Upper lobe of left lung (tissue), 4 donors: ENCODE results near the gene SDHA.
"Not testable (repeated sequence)": the region's sequence is repeated elsewhere in the genome, so short reads cannot be mapped to it uniquely, and the experiment has no call there.

Experiments used
- EP300 ChIP-seq, 4 donors: sonication (generic); formaldehyde crosslinking; IDR thresholded peaks; one replicate each; pipeline ENCODE4 v1.5.1; 2017; ENCODE audit warnings: antibody characterized with exemption in 4 of 4, control low read depth in 2 of 4
- POLR2A ChIP-seq, 4 donors: fragments of 450-650 bp; IDR thresholded peaks; one replicate each; pipeline ENCODE4 v1.5.1; 2016 to 2017; ENCODE audit warnings: antibody characterized with exemption in 4 of 4, mild to moderate bottlenecking in 2 of 4
- POLR2AphosphoS5 ChIP-seq, 2 donors: sonication (generic); formaldehyde crosslinking; IDR thresholded peaks; one replicate each; pipeline ENCODE4 v1.5.1; 2017; ENCODE audit warnings: antibody characterized with exemption in 2 of 2
- TF ChIP-seq, protein P1 (sequence below), 6 experiments: fragments of 450-650 bp in 4 of 6; fragments of 200-600 bp in 2 of 6; sonication (generic) in 2 of 6; IDR thresholded peaks; one replicate each; pipeline ENCODE4 v1.5.1; 2016 to 2019; ENCODE audit warnings: antibody characterized with exemption in 6 of 6

DNA sequence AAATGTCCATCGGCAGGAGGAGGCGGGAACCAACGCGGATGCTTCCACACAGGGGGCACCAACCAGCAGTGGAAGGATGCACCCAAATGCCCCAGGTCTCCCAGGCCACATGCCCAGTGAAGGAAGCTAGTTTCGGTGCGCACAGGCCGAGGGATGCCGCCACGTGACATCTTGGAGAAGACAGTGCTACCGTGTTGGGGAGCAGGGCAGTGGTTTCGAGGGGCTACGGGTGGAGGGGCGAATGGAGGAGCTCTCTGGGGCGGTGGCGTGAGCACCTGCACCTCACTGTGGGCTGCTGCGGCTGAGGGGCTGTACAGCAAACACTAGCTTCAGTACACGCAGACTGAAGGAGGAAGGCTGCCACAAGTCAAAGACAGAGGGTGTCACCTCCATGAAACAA is 76.7 kb downstream of the SDHA start:
- TF ChIP-seq, protein P1, sequence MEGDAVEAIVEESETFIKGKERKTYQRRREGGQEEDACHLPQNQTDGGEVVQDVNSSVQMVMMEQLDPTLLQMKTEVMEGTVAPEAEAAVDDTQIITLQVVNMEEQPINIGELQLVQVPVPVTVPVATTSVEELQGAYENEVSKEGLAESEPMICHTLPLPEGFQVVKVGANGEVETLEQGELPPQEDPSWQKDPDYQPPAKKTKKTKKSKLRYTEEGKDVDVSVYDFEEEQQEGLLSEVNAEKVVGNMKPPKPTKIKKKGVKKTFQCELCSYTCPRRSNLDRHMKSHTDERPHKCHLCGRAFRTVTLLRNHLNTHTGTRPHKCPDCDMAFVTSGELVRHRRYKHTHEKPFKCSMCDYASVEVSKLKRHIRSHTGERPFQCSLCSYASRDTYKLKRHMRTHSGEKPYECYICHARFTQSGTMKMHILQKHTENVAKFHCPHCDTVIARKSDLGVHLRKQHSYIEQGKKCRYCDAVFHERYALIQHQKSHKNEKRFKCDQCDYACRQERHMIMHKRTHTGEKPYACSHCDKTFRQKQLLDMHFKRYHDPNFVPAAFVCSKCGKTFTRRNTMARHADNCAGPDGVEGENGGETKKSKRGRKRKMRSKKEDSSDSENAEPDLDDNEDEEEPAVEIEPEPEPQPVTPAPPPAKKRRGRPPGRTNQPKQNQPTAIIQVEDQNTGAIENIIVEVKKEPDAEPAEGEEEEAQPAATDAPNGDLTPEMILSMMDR (IDR thresholded peaks at IDR 0.05), result not testable (repeated sequence)
- not testable (repeated sequence) for TF ChIP-seq POLR2AphosphoS5, EP300, POLR2A (IDR thresholded peaks at IDR 0.05)
